HCT116 (cell line): Measurements from ENCODE around the gene PPT2. TPM values are rescaled to one million over a fixed set of nuclear protein-coding genes. Genes with fewer than 3 reads are reported as not detected.

Experiments
- ATAC-seq: fragments of 200-7000 bp; cut with Tn5 transposase; 2 replicates; pipeline ENCODE4 v1.9.1; 2020; ENCODE audit warnings: mild to moderate bottlenecking, moderate library complexity
- BruUV-seq: library from RNA; stranded (reverse); fragments of 400-500 nt; replicated peaks from 2 replicates; lab custom pipeline; 2021; lab: Mats Ljungman, UMichigan
- CTCF ChIA-PET: fragments of 300-600 bp; sonication (Branson Sonifier 250); formaldehyde crosslinking; loops from one replicate; lab custom pipeline; 2021; ENCODE audit warnings: antibody characterized with exemption; lab: Charles Lee
- POLR2A ChIA-PET: fragments of 300-600, 350-600 bp; sonication (Branson Sonifier 250); formaldehyde crosslinking; loops from one replicate; lab custom pipeline; 2021; ENCODE audit warnings: antibody characterized with exemption; lab: Charles Lee
- RAD21 ChIA-PET, 2 experiments: fragments of 300-600 bp; sonication (Branson Sonifier 250); formaldehyde crosslinking; loops; one replicate each; lab custom pipeline; 2023; ENCODE audit warnings: low total read pairs in 2 of 2; ENCODE audit not compliant: uncharacterized antibody in 2 of 2, unreplicated experiment in 2 of 2, low non-redundant PET in 1 of 2; lab: Charles Lee
- DNase-seq: peaks from one replicate; pipeline ENCODE4 v3.0.0-alpha.2; 2010; ENCODE audit warnings: low read depth, low spot score
- H2AFZ ChIP-seq: fragments of 200-600 bp; shearing (Covaris generic), sonication (generic); 2 replicates; pipeline ENCODE4 v1.6.1; 2017; ENCODE audit warnings: low read depth, mixed run types, mixed read lengths, antibody characterized with exemption, low read length; ENCODE audit not compliant: poor library complexity, severe bottlenecking
- H3K27ac ChIP-seq: 2 replicates; pipeline ENCODE4 v1.5.1; 2012; ENCODE audit warnings: low read depth, low read length
- H3K27me3 ChIP-seq: fragments of 200-600 bp; sonication (generic); 2 replicates; pipeline ENCODE4 v1.6.1; 2016; ENCODE audit warnings: mixed run types, low read length, mixed read lengths; ENCODE audit not compliant: insufficient read depth
- H3K36me3 ChIP-seq, 2 experiments: fragments of 200-500 bp in 1 of 2; fragments of 200-600 bp in 1 of 2; sonication (Bioruptor generic) in 1 of 2; sonication (generic) in 1 of 2; 2 replicates each; pipeline versions ENCODE4 v1.5.1 to v1.6.1; 2014 to 2016; ENCODE audit warnings: low read length in 2 of 2, inconsistent platforms in 1 of 2, mixed read lengths in 1 of 2, mixed run types in 1 of 2; ENCODE audit not compliant: insufficient read depth in 2 of 2, control insufficient read depth in 1 of 2
- H3K4me1 ChIP-seq, 2 experiments: fragments of 200-600 bp in 1 of 2; sonication (generic) in 1 of 2; 2 replicates each; pipeline versions ENCODE4 v1.5.1 to v1.6.1; 2012 to 2017; ENCODE audit warnings: low read length in 2 of 2, inconsistent platforms in 1 of 2, mild to moderate bottlenecking in 1 of 2, mixed read lengths in 1 of 2, mixed run types in 1 of 2, moderate library complexity in 1 of 2; ENCODE audit not compliant: insufficient read depth in 2 of 2, control insufficient read depth in 1 of 2
- H3K4me2 ChIP-seq: fragments of 200-600 bp; sonication (generic); 2 replicates; pipeline ENCODE4 v1.6.1; 2017; ENCODE audit warnings: mixed run types, low read length, mixed read lengths
- H3K4me3 ChIP-seq, 2 experiments: fragments of 200-600 bp in 1 of 2; sonication (generic) in 1 of 2; replicated peaks in 1 of 2; 2 replicates each; pipeline ENCODE4 v1.5.1; 2011 to 2016; ENCODE audit warnings: low read length in 2 of 2, control low read depth in 1 of 2, low read depth in 1 of 2, mild to moderate bottlenecking in 1 of 2, mixed read lengths in 1 of 2, mixed run types in 1 of 2
- H3K79me2 ChIP-seq: fragments of 200-600 bp; sonication (generic); 2 replicates; pipeline ENCODE4 v1.6.1; 2017; ENCODE audit warnings: mild to moderate bottlenecking, mixed run types, low read length, moderate library complexity, mixed read lengths; ENCODE audit not compliant: insufficient read depth
- H3K9ac ChIP-seq: fragments of 200-600 bp; sonication (generic); 2 replicates; pipeline ENCODE4 v1.6.1; 2016; ENCODE audit warnings: low read length, mixed read lengths
- H3K9me2 ChIP-seq: fragments of 200-600 bp; sonication (generic), shearing (Covaris generic); 2 replicates; pipeline ENCODE4 v1.6.1; 2017; ENCODE audit warnings: mixed run types, mild to moderate bottlenecking, moderate library complexity; ENCODE audit not compliant: insufficient read depth
- H3K9me3 ChIP-seq, 2 experiments: fragments of 200-500 bp in 1 of 2; fragments of 200-600 bp in 1 of 2; sonication (Bioruptor generic) in 1 of 2; sonication (generic) in 1 of 2; 2 replicates each; pipeline ENCODE4 v1.6.1; 2014 to 2017; ENCODE audit warnings: low read length in 2 of 2, mixed read lengths in 2 of 2, inconsistent platforms in 1 of 2, low read depth in 1 of 2, mild to moderate bottlenecking in 1 of 2, mixed run types in 1 of 2, moderate library complexity in 1 of 2; ENCODE audit not compliant: control insufficient read depth in 1 of 2, insufficient read depth in 1 of 2
- H4K20me1 ChIP-seq: fragments of 200-600 bp; sonication (generic), shearing (Covaris generic); 2 replicates; pipeline ENCODE4 v1.6.1; 2017; ENCODE audit warnings: mixed run types, mild to moderate bottlenecking, moderate library complexity; ENCODE audit not compliant: insufficient read depth
- ATF3 ChIP-seq: IDR thresholded peaks from 2 replicates; pipeline ENCODE4 v1.6.1; 2012
- CBX3 ChIP-seq: IDR thresholded peaks from 2 replicates; pipeline ENCODE4 v1.6.1; 2012; ENCODE audit warnings: low read depth
- CEBPB ChIP-seq: IDR thresholded peaks from 2 replicates; pipeline ENCODE4 v1.6.1; 2012; ENCODE audit warnings: low read depth
- CTCF ChIP-seq, 3 experiments: fragments of 200-600 bp in 1 of 3; sonication (generic) in 1 of 3; IDR thresholded peaks in 2 of 3; conservative IDR thresholded peaks in 1 of 3; 2 replicates each; pipeline ENCODE4 v1.5.1; 2012 to 2017; ENCODE audit warnings: low read depth in 2 of 3, low read length in 2 of 3, antibody characterized with exemption in 1 of 3, borderline replicate concordance in 1 of 3, control low read depth in 1 of 3, mild to moderate bottlenecking in 1 of 3, mixed read lengths in 1 of 3, mixed run types in 1 of 3, moderate library complexity in 1 of 3; ENCODE audit not compliant: insufficient read depth in 1 of 3
- FOSL1 ChIP-seq: IDR thresholded peaks from 2 replicates; pipeline ENCODE4 v1.6.1; 2012; ENCODE audit warnings: low read depth
- MAX ChIP-seq: IDR thresholded peaks from 2 replicates; pipeline ENCODE4 v1.6.1; 2012
- TCF7L2 ChIP-seq: IDR thresholded peaks from 2 replicates; pipeline ENCODE4 v1.7.0; 2011; ENCODE audit warnings: borderline replicate concordance, inconsistent platforms; ENCODE audit not compliant: insufficient read depth, insufficient read length; ENCODE audit errors: extremely low read depth
- ZFX ChIP-seq: fragments of 450-650 bp; IDR thresholded peaks from 2 replicates; pipeline ENCODE4 v1.6.1; 2017
- intact Hi-C: fragments of 100-400 bp; cut with micrococcal nuclease; formaldehyde crosslinking; loops from 2 replicates; pipeline ENCODE4 v1.10.0; 2022
- total RNA-seq: library from RNA; stranded (reverse); gene quantifications from one replicate; pipeline ENCODE4 v1.2.1, GENCODE V29; 2021; ENCODE audit not compliant: unreplicated experiment

PPT2 gene
- total RNA-seq, 1 experiment from 2014 or later, result 21.0 TPM

GRCh38 chr6:32128751-32129296, 25.1 kb upstream of the PPT2 start (continued):
- TF ChIP-seq CEBPB (no peak), CBX3 (no peak), MAX (no peak), ZFX (no peak), TCF7L2 (no peak), ATF3 (no peak)

GRCh38 chr6:32129297-32130088, 24.4 kb upstream of the PPT2 start:
- CTCF ChIA-PET, result interaction anchor here (1.8 to 2.0 kb wide), 2 partner anchors 11 to 66 kb away, joined by 7 to 12 read pairs; no protein-coding TSS in a partner anchor
- Histone ChIP-seq H3K27ac (peak overlapping the region; percentile 92), H3K4me1 (peaks cover 24 to 31% of the 10 kb centered on the region in 2 experiments)
- TF ChIP-seq FOSL1, result no peak
- TF ChIP-seq CTCF (IDR thresholded peaks at IDR 0.05 in 2 of 3, conservative IDR thresholded peaks at IDR 0.05 in 1 of 3; ENCODE audit: borderline replicate concordance in 1 of 3, insufficient read depth in 1 of 3, low read depth in 2 of 3, low read length in 2 of 3), result no peak
- TF ChIP-seq, all 23 proteins: peak for 0
- H3K27me3 ChIP-seq, result no peaks in the 10 kb centered on the region
- H3K36me3 ChIP-seq, result no peaks in the 10 kb centered on the region; a peak in 1 of 4 replicates
- H3K4me3 ChIP-seq, result peak overlapping the region; percentile 94 to 100
- H3K4me2 ChIP-seq, result peak overlapping the region; percentile 86
- no peaks in the 10 kb centered on the region for H4K20me1 ChIP-seq
- ChIA-PET POLR2A (interaction anchor here (0.5 to 1.7 kb wide), 6 partner anchors 13 to 850 kb away, joined by 3 to 5 read pairs (median 3); no protein-coding TSS in a partner anchor), RAD21 (interaction anchor here (0.6 to 1.9 kb wide), 4 partner anchors 9 to 66 kb away, joined by 3 to 6 read pairs (median 4); no protein-coding TSS in a partner anchor)
- DNase-seq (no peak), ATAC-seq (no peak)
- H2AFZ ChIP-seq, result no peak overlapping the region
- BruUV-seq, result TSS peak; percentile 62
- H3K79me2 ChIP-seq, result peaks cover 27% of the 10 kb centered on the region
- intact Hi-C loops, result loop anchor here (1.0 kb wide), 3 partner anchors 25 to 67 kb away; partner anchors contain the start of genes PPT2 and RNF5
- peak overlapping the region; percentile 73 for H3K9ac ChIP-seq
- no peaks in the 10 kb centered on the region for H3K9me3 ChIP-seq
- H3K9me2 ChIP-seq, result no peaks in the 10 kb centered on the region
